GM13977 (cell line): ENCODE data around the gene GABRA5.

Experiments
- DNase-seq: peaks from one replicate; pipeline ENCODE4 v3.0.0; 2012; ENCODE audit warnings: low spot score
- CTCF ChIP-seq: IDR thresholded peaks from 2 replicates; pipeline ENCODE4 v1.5.1; 2012; ENCODE audit warnings: mild to moderate bottlenecking, control low read depth; ENCODE audit not compliant: insufficient read depth; ENCODE audit errors: extremely low read depth, missing control alignments
- in situ Hi-C: fragments of 300-500 bp; cut with MboI; formaldehyde crosslinking; loops from one replicate; pipeline ENCODE4 v1.12.0; 2022; ENCODE audit warnings: low sequenced_read_pairs, low pct_unique_long_range_greater_than_20kb, mixed read lengths, inconsistent platforms; ENCODE audit not compliant: unreplicated experiment

Gene GABRA5

DNA sequence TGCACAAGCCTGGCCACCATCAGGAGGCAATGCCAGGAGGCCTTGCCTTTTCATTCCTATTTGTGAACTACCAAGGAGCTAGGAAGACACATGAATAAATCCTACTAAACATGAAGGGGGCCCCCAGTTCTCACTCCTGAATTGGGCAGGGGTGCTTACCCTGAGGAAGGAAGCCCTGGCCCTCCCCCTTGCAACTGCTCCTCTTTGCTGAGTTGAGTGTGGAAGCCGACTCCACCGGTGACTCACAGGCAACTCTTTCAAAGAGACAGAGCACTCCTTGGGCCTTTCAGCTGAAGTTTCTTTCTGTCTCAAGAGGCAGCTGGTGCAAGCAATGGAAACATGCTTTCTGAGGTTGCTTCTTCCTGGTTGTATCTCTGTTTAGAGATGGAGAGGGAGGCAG lies 105.8 kb downstream of the GABRA5 start:
- no peak for TF ChIP-seq CTCF
- in situ Hi-C loops: no loop called here
- no peak for DNase-seq

- no peak for DNase-seq
- no peak for TF ChIP-seq CTCF
- in situ Hi-C loops: no loop called here
These were observed 107.4 kb downstream of the GABRA5 start for GRCh38 chr15:26974120-26974780.

- TF ChIP-seq CTCF: no peak
- in situ Hi-C loops: no loop called here
- no peak for DNase-seq
These were observed 114.6 kb downstream of the GABRA5 start for GRCh38 chr15:26981492-26981891.

DNA sequence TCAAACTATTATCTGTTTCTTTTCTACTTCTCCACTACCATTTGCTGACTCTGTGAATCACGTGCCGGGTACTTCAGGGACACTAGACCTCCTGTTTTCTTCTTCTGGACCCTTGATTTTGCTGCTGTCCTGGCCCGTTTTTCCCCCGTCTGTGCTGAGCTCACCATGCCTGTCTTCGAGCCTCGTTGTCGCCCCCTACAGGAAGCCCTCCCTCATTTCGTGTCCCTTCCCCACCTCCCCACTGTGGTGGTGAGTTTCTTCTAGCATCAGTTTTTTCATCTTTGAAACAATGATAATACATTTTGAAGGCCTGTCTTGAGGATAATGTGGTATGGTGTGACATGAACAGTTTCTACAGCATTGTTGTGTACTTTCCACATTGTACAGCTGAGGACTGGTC lies 117.0 kb downstream of the GABRA5 start:
- in situ Hi-C loops: no loop called here
- DNase-seq: no peak
- TF ChIP-seq CTCF: no peak

DNA sequence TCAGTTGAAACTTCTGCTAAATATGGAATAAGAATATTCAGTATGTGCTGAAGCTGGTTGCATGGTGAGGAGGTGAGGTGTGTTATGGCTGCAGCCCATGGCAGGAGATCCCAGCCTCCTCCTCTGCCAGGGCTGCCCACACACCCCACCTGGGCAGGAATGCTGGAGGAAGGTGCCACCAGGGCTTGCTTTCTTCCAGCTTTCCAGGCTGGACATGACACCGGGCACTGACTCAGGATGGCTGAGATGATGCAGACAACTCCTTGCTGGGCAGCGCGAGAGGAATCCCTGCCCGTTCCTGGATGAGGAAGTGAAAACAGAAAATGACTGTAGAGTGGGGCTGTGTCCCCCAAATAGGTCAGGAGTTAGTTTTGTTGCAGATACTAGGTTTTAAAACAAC lies 118.2 kb downstream of the GABRA5 start:
- no peak for DNase-seq
- in situ Hi-C loops: no loop called here
- no peak for TF ChIP-seq CTCF

GRCh38 chr15:26996250-26996649 lies 129.4 kb downstream of the GABRA5 start:
- DNase-seq: no peak
- in situ Hi-C loops: no loop called here
- TF ChIP-seq CTCF: no peak
